HCT116 (cell line): ENCODE results near the gene DDX55. TPM values are rescaled to one million over a fixed set of nuclear protein-coding genes. Genes with fewer than 3 reads are reported as not detected.

ENCODE experiments used
- ATAC-seq: fragments of 200-7000 bp; cut with Tn5 transposase; 2 replicates; pipeline ENCODE4 v1.9.1; 2020; ENCODE audit warnings: mild to moderate bottlenecking, moderate library complexity
- BruUV-seq: library from RNA; stranded (reverse); fragments of 400-500 nt; replicated peaks from 2 replicates; lab custom pipeline; 2021; lab: Mats Ljungman, UMichigan
- CTCF ChIA-PET: fragments of 300-600 bp; sonication (Branson Sonifier 250); formaldehyde crosslinking; loops from one replicate; lab custom pipeline; 2021; ENCODE audit warnings: antibody characterized with exemption; lab: Charles Lee
- POLR2A ChIA-PET: fragments of 300-600, 350-600 bp; sonication (Branson Sonifier 250); formaldehyde crosslinking; loops from one replicate; lab custom pipeline; 2021; ENCODE audit warnings: antibody characterized with exemption; lab: Charles Lee
- RAD21 ChIA-PET, 2 experiments: fragments of 300-600 bp; sonication (Branson Sonifier 250); formaldehyde crosslinking; loops; one replicate each; lab custom pipeline; 2023; ENCODE audit warnings: low total read pairs in 2 of 2; ENCODE audit not compliant: uncharacterized antibody in 2 of 2, unreplicated experiment in 2 of 2, low non-redundant PET in 1 of 2; lab: Charles Lee
- DNase-seq: peaks from one replicate; pipeline ENCODE4 v3.0.0-alpha.2; 2010; ENCODE audit warnings: low read depth, low spot score
- H2AFZ ChIP-seq: fragments of 200-600 bp; shearing (Covaris generic), sonication (generic); 2 replicates; pipeline ENCODE4 v1.6.1; 2017; ENCODE audit warnings: low read depth, mixed run types, mixed read lengths, antibody characterized with exemption, low read length; ENCODE audit not compliant: poor library complexity, severe bottlenecking
- H3K27ac ChIP-seq: 2 replicates; pipeline ENCODE4 v1.5.1; 2012; ENCODE audit warnings: low read depth, low read length
- H3K27me3 ChIP-seq: fragments of 200-600 bp; sonication (generic); 2 replicates; pipeline ENCODE4 v1.6.1; 2016; ENCODE audit warnings: mixed run types, low read length, mixed read lengths; ENCODE audit not compliant: insufficient read depth
- H3K36me3 ChIP-seq, 2 experiments: fragments of 200-500 bp in 1 of 2; fragments of 200-600 bp in 1 of 2; sonication (Bioruptor generic) in 1 of 2; sonication (generic) in 1 of 2; 2 replicates each; pipeline versions ENCODE4 v1.5.1 to v1.6.1; 2014 to 2016; ENCODE audit warnings: low read length in 2 of 2, inconsistent platforms in 1 of 2, mixed read lengths in 1 of 2, mixed run types in 1 of 2; ENCODE audit not compliant: insufficient read depth in 2 of 2, control insufficient read depth in 1 of 2
- H3K4me1 ChIP-seq, 2 experiments: fragments of 200-600 bp in 1 of 2; sonication (generic) in 1 of 2; 2 replicates each; pipeline versions ENCODE4 v1.5.1 to v1.6.1; 2012 to 2017; ENCODE audit warnings: low read length in 2 of 2, inconsistent platforms in 1 of 2, mild to moderate bottlenecking in 1 of 2, mixed read lengths in 1 of 2, mixed run types in 1 of 2, moderate library complexity in 1 of 2; ENCODE audit not compliant: insufficient read depth in 2 of 2, control insufficient read depth in 1 of 2
- H3K4me2 ChIP-seq: fragments of 200-600 bp; sonication (generic); 2 replicates; pipeline ENCODE4 v1.6.1; 2017; ENCODE audit warnings: mixed run types, low read length, mixed read lengths
- H3K4me3 ChIP-seq, 2 experiments: fragments of 200-600 bp in 1 of 2; sonication (generic) in 1 of 2; replicated peaks in 1 of 2; 2 replicates each; pipeline ENCODE4 v1.5.1; 2011 to 2016; ENCODE audit warnings: low read length in 2 of 2, control low read depth in 1 of 2, low read depth in 1 of 2, mild to moderate bottlenecking in 1 of 2, mixed read lengths in 1 of 2, mixed run types in 1 of 2
- H3K79me2 ChIP-seq: fragments of 200-600 bp; sonication (generic); 2 replicates; pipeline ENCODE4 v1.6.1; 2017; ENCODE audit warnings: mild to moderate bottlenecking, mixed run types, low read length, moderate library complexity, mixed read lengths; ENCODE audit not compliant: insufficient read depth
- H3K9ac ChIP-seq: fragments of 200-600 bp; sonication (generic); 2 replicates; pipeline ENCODE4 v1.6.1; 2016; ENCODE audit warnings: low read length, mixed read lengths
- H3K9me2 ChIP-seq: fragments of 200-600 bp; sonication (generic), shearing (Covaris generic); 2 replicates; pipeline ENCODE4 v1.6.1; 2017; ENCODE audit warnings: mixed run types, mild to moderate bottlenecking, moderate library complexity; ENCODE audit not compliant: insufficient read depth
- H3K9me3 ChIP-seq, 2 experiments: fragments of 200-500 bp in 1 of 2; fragments of 200-600 bp in 1 of 2; sonication (Bioruptor generic) in 1 of 2; sonication (generic) in 1 of 2; 2 replicates each; pipeline ENCODE4 v1.6.1; 2014 to 2017; ENCODE audit warnings: low read length in 2 of 2, mixed read lengths in 2 of 2, inconsistent platforms in 1 of 2, low read depth in 1 of 2, mild to moderate bottlenecking in 1 of 2, mixed run types in 1 of 2, moderate library complexity in 1 of 2; ENCODE audit not compliant: control insufficient read depth in 1 of 2, insufficient read depth in 1 of 2
- H4K20me1 ChIP-seq: fragments of 200-600 bp; sonication (generic), shearing (Covaris generic); 2 replicates; pipeline ENCODE4 v1.6.1; 2017; ENCODE audit warnings: mixed run types, mild to moderate bottlenecking, moderate library complexity; ENCODE audit not compliant: insufficient read depth
- ATF3 ChIP-seq: IDR thresholded peaks from 2 replicates; pipeline ENCODE4 v1.6.1; 2012
- CBX3 ChIP-seq: IDR thresholded peaks from 2 replicates; pipeline ENCODE4 v1.6.1; 2012; ENCODE audit warnings: low read depth
- EGR1 ChIP-seq: IDR thresholded peaks from 2 replicates; pipeline ENCODE4 v1.6.1; 2012; ENCODE audit warnings: low read depth
- ELF1 ChIP-seq: IDR thresholded peaks from 2 replicates; pipeline ENCODE4 v1.6.1; 2012; ENCODE audit warnings: low read depth, borderline replicate concordance
- EZH2 ChIP-seq: fragments of 200-600 bp; sonication (generic); IDR thresholded peaks from 2 replicates; pipeline ENCODE4 v1.6.1; 2017; ENCODE audit warnings: antibody characterized with exemption, mixed run types
- EZH2phosphoT487 ChIP-seq: fragments of 200-600 bp; IDR thresholded peaks from 2 replicates; pipeline ENCODE4 v1.6.1; 2018; ENCODE audit warnings: antibody characterized with exemption, borderline replicate concordance
- FOSL1 ChIP-seq: IDR thresholded peaks from 2 replicates; pipeline ENCODE4 v1.6.1; 2012; ENCODE audit warnings: low read depth
- JUND ChIP-seq: IDR thresholded peaks from 2 replicates; pipeline ENCODE4 v1.6.1; 2012
- MAX ChIP-seq: IDR thresholded peaks from 2 replicates; pipeline ENCODE4 v1.6.1; 2012
- POLR2A ChIP-seq: IDR thresholded peaks from 2 replicates; pipeline ENCODE4 v1.7.0; 2011; ENCODE audit warnings: borderline replicate concordance; ENCODE audit not compliant: insufficient read depth, insufficient read length; ENCODE audit errors: extremely low read depth
- RAD21 ChIP-seq: IDR thresholded peaks from 2 replicates; pipeline ENCODE4 v1.6.1; 2012; ENCODE audit warnings: low read depth, mild to moderate bottlenecking
- REST ChIP-seq: IDR thresholded peaks from 2 replicates; pipeline ENCODE4 v1.6.1; 2012; ENCODE audit warnings: low read depth
- SIN3A ChIP-seq: IDR thresholded peaks from 2 replicates; pipeline ENCODE4 v1.6.1; 2012; ENCODE audit warnings: low read depth
- SP1 ChIP-seq: IDR thresholded peaks from 2 replicates; pipeline ENCODE4 v1.6.1; 2012; ENCODE audit warnings: low read depth
- SRF ChIP-seq: IDR thresholded peaks from 2 replicates; pipeline ENCODE4 v1.6.1; 2012; ENCODE audit warnings: low read depth
- TCF7L2 ChIP-seq: IDR thresholded peaks from 2 replicates; pipeline ENCODE4 v1.7.0; 2011; ENCODE audit warnings: borderline replicate concordance, inconsistent platforms; ENCODE audit not compliant: insufficient read depth, insufficient read length; ENCODE audit errors: extremely low read depth
- YY1 ChIP-seq: IDR thresholded peaks from 2 replicates; pipeline ENCODE4 v1.6.1; 2011; ENCODE audit warnings: low read length, low read depth, moderate library complexity, mild to moderate bottlenecking; ENCODE audit not compliant: insufficient replicate concordance; ENCODE audit errors: extremely low read depth
- ZBTB33 ChIP-seq: IDR thresholded peaks from 2 replicates; pipeline ENCODE4 v1.6.1; 2011; ENCODE audit warnings: mild to moderate bottlenecking, low read length, moderate library complexity; ENCODE audit not compliant: insufficient replicate concordance; ENCODE audit errors: extremely low read depth
- ZFX ChIP-seq: fragments of 450-650 bp; IDR thresholded peaks from 2 replicates; pipeline ENCODE4 v1.6.1; 2017
- ZNF274 ChIP-seq: fragments of 200-500 bp; sonication (Bioruptor generic); IDR thresholded peaks from 2 replicates; pipeline ENCODE4 v1.6.1; 2014; ENCODE audit warnings: mild to moderate bottlenecking, low read depth, low read length, inconsistent platforms
- intact Hi-C: fragments of 100-400 bp; cut with micrococcal nuclease; formaldehyde crosslinking; loops from 2 replicates; pipeline ENCODE4 v1.10.0; 2022
- total RNA-seq: library from RNA; stranded (reverse); gene quantifications from one replicate; pipeline ENCODE4 v1.2.1, GENCODE V29; 2021; ENCODE audit not compliant: unreplicated experiment

The DDX55 gene
- total RNA-seq, 1 experiment from 2014 or later = 41.8 TPM

DNA sequence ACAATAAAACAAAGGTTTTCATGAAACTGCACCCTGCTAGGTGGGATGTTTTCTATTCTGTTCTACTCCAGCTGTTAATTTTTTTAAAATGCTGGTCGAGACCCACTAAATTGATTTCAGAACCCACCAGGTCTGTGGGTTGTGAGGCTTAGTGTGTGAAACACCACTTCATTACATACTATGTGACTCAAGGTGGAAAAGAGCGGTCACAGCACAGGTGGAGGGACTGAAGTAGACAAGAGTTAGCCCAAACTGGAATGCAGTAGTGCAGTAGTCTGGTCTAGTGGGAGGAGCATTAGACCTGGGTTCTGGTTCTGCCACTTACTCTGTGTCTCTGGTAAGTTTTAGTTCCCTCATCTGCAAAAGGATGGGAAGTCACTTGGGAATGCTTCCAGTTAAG, 12.2 kb downstream of the DDX55 start:
- POLR2A ChIA-PET = no interaction called here
- H3K9ac ChIP-seq = no peak overlapping the region
- no peaks in the 10 kb centered on the region for H3K9me3 ChIP-seq
- H3K4me3 ChIP-seq = no peak overlapping the region
- no peaks in the 10 kb centered on the region; a peak in 1 of 4 replicates for H3K4me1 ChIP-seq
- H3K4me2 ChIP-seq = no peak overlapping the region
- RAD21 ChIA-PET = no interaction called here
- ATAC-seq (no peak), DNase-seq (no peak)
- no peak overlapping the region for H2AFZ ChIP-seq
- peaks cover 11% of the 10 kb centered on the region; the same call in 1 of the 2 replicates for H4K20me1 ChIP-seq
- H3K79me2 ChIP-seq = peaks cover 52% of the 10 kb centered on the region
- H3K9me2 ChIP-seq = no peaks in the 10 kb centered on the region
- no peak for TF ChIP-seq ELF1
- TF ChIP-seq TCF7L2 = no peak
- TF ChIP-seq SRF = no peak
- no peak for TF ChIP-seq POLR2A
- TF ChIP-seq ZFX = no peak
- TF ChIP-seq REST = no peak
- no peak for TF ChIP-seq SIN3A
- TF ChIP-seq ZNF274 = no peak
- TF ChIP-seq YY1 = no peak
- no peak for TF ChIP-seq EZH2
- TF ChIP-seq CBX3 = no peak
- no peak for TF ChIP-seq ZBTB33
- no peak for TF ChIP-seq FOSL1
- no peak for TF ChIP-seq RAD21
- TF ChIP-seq JUND = no peak
- TF ChIP-seq SP1 = no peak
- no peak for TF ChIP-seq EGR1
- no peak for TF ChIP-seq EZH2phosphoT487
- no peak for TF ChIP-seq ATF3
- TF ChIP-seq MAX = no peak
- no TSS peak for BruUV-seq
- no peak overlapping the region for H3K27ac ChIP-seq
- CTCF ChIA-PET = interaction anchor here (0.6 kb wide), 1 partner anchor 98 kb away, joined by 3 read pairs; the partner anchor contains the start of gene ATP6V0A2
- H3K27me3 ChIP-seq = no peaks in the 10 kb centered on the region
- intact Hi-C loops = no loop called here
- H3K36me3 ChIP-seq = peaks cover 66 to 84% of the 10 kb centered on the region in 2 experiments
